HG03442 (cell line): ENCODE data around the gene BBS1.
"Not testable (repeated sequence)": the region's sequence is repeated elsewhere in the genome, so short reads cannot be mapped to it uniquely, and the experiment has no call there.

Experiments
- ATAC-seq: cut with Tn5 transposase; IDR thresholded peaks from one replicate; pipeline ENCODE4 v1.9.1; 2021; ENCODE audit warnings: mild to moderate bottlenecking, moderate library complexity; ENCODE audit not compliant: unreplicated experiment

BBS1 gene

DNA sequence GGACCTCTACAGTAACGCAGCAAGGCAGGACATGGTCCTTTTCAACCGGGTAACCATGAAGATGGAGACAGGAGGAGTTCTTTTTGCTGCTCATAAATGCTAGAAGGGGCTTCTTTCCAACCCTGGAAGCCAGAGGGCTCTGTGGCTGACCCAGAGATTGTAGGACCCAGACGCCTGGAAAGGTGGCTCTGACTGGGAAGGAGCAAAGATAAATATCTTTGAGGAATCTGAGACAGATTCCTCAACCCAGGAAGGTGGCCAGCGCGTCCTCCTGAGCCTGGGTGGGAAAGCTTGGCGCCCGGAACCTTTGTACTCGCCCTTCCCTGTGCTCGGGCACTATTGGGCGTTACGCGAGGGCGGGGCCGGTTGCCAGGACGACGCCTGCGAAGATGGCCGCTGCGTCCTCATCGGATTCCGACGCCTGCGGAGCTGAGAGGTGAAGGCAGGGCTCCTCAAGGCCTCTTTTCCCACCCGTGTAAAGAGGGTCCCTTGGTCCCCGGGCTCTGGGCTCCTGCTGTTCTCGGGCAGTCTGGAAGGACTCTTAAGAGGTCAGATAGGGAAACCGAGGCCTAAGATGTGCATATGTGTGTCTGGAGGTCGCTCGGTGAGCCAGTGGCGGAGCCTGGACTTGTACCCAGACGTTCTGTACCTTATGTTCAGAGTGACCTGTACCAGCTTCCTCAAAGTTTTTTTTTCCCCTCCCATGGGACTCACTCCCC is at the start of gene BBS1:
BBS1 (plus strand) TSS at position 365 of the 719 bp plus-strand sequence; CDS start at position 390, 25 bp downstream.
- peak; percentile 85 for ATAC-seq

DNA sequence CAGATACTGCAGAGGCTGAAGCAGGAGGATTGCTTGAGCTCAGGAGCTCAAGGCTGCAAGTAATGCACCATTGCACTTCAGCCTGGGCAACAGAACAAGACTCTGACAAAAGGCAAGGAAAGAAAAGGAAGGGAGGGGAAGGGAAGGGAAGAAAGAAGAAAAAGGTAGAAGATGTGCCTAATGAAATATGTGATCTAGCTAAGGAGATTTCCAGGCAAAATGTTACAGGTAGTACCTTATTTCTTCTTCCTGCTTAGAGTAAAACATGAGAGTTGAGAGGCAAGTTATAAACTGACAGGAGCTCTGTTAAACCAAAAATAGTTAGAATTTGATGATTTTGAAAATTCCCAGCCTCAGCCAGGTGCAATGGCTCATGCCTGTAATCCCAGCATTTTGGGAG is 48.4 kb upstream of the BBS1 start:
- no peak for ATAC-seq

DNA sequence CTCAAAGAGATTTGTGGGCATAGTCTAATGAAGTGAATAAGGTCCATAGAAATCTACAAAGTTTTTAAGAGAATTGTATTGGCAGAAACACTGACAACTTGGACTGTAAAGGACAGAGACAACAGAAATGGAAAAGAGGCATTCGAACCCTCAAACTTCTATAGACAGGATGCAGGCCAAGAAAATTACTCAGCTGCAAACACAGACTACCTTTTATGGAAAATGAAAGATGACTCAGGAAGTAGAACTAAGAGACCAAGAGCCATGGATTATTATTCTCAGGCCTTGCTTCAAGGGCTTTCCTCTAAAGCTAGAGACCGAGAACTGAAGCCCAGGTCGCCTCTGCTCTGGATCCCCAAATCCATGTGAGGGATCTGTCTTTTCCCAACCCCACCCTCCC is 47.5 kb upstream of the BBS1 start:
- ATAC-seq: no peak

GRCh38 chr11:66464116-66464515 is 46.3 kb upstream of the BBS1 start:
- ATAC-seq: not testable (repeated sequence)

- ATAC-seq: no peak
Measured at GRCh38 chr11:66464916-66465315, 45.5 kb upstream of the BBS1 start.

DNA sequence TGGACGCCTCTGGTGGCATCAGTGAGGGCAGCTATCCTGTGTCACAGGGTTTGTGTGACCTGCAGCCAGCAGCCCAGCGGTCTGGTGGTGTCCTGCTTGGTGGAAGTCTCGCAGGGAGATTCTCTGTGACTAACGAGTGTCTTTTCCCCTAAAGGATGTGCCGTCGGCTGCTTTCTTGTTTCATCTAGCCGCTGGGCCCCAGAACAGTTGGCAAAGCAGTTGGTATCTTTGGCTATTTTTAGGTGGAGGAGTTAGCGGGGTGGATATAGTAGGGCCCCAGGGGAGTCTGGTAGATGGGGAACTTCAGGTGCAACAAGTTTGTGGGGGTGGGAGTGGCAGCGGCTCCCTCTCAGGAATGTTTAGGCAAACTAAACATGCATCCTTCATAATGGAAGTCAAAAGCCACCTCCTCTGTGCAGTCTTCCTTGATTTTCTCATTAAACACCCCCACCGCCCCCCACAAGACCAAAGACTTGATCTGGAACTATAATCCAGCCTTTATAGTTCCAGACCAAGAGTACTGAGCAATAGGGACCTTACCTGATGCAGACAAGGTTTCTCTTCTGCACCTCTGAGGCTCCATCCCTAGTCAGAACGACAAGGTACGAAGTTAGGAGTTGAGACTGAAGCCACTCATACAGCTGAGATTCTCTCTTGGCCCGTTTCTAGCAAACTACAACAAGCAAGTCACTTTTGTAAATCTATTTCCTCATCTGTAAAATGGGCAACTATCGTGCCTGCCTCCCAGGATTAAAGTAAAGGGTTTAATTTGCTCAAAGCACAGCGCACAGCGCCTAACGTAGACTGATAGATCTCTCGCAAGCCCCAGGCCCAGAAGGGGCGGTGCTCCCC is 44.8 kb upstream of the BBS1 start:
- no peak for ATAC-seq

- ATAC-seq: peak; percentile 82
Measured at GRCh38 chr11:66466225-66467033, 44.0 kb upstream of the BBS1 start, which contains the start of gene PELI3. Gene PELI3 (plus strand): TSS chr11:66466905. CDS start chr11:66468129, 1,224 bp downstream.

DNA sequence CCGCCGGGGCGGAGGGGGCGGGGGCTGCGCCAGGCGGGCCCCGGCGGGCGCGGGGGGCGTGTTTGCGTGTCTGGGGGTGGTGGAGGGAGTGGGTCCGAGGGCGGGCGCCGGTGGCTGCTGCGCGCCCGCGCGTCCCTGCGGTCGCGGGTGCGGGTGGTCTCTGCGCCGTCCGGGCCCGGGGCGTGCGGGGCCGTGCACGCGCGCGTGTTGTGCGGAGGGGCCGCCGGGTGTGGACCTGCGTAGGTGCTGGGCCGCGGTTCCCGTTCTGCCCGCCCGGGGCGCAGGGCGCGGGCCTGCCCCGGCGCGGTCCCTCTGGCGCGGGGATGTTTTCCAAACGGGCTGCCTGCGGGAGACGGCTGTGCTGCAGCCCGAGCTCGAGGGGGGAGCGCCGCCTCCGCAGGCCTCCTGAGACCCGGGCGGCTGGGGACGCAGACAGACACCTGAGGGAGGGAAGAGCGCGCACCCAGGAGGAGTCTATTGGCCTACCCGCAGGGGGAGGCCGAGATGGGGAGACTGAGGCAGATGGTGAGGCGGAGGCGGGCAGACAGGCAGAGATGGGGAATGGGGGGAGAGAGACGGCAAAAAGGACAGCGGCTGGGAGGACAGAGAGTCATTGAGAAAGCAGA is 43.3 kb upstream of the BBS1 start:
- no peak for ATAC-seq

- no peak for ATAC-seq
Measured at GRCh38 chr11:66467756-66468155, 42.7 kb upstream of the BBS1 start.

DNA sequence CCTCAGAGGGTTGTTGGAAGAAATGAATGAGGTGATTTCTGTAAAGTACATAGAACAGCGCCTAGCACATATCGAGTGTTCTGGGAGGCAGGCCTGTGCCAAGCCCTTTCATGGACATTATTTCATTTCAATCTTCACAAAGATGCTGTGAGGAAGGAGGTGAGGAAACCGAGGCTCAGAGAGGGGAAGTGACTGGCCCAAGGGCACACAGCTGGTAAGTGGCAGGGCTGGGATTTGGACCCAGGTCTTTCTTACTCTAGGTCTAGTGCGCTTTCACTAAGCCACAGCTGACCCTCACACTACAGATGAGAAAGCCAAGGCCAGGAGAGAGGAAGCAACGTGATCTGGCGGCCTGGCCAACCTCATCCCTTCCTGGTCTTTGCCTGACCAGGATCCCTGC is 41.7 kb upstream of the BBS1 start:
- ATAC-seq: no peak

DNA sequence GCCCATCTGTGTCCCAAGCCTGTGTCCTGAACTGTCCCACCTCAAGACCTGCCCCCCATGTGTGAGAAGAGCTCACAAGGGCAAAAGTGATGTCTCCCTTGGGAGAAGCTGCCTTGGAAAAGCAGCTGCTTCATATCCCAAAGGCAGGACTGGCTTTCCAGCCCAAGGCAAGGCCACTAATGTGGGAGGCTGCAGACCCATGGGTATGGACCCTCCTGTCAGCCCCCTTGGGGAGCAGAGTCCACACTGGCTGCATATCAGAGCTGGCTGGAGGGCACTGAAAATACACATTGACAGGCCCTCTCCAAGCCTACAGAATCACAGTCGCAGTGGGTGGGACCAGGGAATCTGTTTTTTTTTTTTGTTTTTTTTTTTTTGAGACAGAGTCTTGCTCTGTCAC is 41.0 kb upstream of the BBS1 start:
- no peak for ATAC-seq

DNA sequence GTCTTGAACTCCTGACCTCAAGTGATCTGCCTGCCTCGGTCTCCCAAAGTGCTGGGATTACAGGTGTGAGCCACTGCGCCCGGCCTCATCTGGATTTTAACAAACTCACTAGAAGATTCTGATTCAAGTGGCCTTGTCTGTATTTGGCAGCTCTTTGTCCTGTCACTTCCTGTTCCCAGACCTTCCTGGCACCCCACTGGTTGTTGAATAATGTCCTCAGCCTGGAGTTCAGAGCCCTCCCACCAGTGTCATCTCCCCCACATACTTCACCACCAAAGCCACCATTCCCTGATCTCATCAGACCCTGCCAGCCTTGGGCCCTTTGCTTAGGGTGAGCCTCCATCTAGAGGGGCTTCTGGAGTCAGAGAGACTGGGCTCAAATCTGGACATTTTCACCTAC is 40.4 kb upstream of the BBS1 start:
- no peak for ATAC-seq

DNA sequence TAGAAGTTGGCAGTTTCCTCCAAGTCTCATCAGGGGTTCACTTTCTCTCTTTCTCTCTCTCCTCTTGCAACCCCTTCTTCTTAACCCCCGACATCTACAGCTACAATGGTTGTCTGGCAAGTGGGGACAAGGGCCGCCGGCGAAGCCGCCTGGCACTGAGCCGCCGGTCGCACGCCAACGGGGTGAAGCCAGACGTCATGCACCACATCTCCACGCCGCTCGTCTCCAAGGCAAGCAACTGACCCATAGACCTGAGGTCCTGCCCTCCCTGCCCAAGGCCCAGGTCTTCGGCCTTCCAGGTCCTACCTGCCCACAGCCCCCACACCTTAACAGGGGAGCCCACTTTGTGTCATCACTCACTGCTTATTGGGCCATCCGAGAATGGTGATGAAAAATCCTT is 39.3 kb upstream of the BBS1 start:
- no peak for ATAC-seq

DNA sequence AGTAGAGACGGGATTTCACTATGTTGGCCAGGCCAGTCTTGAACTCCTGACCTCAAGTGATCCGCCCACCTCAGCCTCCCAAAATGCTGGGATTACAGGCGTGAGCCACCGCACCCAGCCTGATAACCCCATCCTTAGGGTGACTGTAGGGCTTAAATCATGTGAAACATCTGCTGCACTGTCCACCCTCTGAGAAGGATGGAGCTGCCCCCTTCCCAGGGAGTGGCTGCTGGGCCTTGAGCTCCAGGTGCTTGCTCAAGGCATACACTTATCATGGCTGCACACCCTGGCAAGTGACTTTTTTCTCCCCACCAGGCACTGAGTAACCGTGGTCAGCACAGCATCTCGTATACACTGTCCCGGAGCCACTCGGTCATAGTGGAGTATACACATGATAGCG is 38.4 kb upstream of the BBS1 start:
- ATAC-seq: no peak

DNA sequence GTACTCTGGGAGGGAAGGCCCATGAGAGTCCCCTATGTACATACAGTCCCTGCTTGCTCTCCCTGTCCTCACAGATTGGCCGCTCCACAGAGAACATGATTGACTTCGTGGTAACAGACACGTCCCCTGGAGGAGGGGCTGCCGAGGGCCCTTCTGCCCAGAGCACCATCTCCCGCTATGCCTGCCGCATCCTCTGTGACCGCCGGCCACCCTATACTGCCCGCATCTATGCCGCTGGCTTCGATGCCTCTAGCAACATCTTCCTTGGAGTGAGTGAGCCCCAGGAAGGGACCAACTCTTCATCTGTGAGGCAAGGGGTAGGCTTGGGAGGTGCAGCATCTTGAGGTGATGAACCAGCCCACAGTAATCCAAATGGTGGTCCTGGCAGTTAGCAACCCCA is 37.3 kb upstream of the BBS1 start:
- no peak for ATAC-seq

DNA sequence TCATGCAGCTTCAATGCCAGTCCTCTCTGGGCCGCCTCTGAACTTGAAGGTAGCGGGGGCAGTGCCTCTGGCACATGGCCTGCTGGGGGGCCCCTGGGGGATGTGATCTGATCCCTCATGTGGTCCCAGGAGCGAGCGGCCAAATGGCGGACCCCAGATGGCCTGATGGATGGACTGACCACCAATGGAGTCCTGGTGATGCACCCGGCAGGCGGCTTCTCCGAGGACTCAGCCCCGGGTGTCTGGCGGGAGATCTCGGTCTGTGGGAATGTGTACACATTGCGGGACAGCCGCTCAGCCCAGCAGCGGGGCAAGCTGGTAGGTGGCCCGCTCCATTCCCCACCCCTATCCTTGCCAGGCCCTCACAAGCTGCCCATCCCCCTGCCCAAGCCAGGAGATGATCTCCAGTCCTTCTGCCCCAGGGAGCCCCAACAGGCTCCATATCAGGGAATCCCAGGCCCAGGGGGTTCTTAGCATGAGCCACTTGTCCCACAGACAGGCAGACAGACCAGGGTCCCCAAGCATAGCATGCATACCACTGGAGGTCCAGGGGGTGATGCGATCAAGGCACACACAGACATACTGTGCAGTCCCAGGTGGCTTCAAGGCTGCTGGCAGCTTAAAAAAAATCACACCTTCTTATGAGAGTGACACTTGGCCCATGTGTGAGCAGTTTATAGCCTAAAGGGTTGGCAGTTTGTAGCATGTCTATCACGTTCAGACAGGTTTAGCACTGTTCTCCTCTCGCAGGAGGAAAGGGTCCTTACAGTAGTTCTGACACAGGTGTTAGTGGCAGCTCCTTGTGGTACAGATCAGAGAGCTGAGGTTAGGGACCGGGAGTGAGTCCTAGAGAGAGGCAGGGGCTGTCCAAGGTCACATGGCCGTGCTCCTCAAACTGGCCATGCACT is 36.6 kb upstream of the BBS1 start:
- no peak for ATAC-seq

GRCh38 chr11:66475349-66476172 is 34.9 kb upstream of the BBS1 start:
- ATAC-seq: no peak

DNA sequence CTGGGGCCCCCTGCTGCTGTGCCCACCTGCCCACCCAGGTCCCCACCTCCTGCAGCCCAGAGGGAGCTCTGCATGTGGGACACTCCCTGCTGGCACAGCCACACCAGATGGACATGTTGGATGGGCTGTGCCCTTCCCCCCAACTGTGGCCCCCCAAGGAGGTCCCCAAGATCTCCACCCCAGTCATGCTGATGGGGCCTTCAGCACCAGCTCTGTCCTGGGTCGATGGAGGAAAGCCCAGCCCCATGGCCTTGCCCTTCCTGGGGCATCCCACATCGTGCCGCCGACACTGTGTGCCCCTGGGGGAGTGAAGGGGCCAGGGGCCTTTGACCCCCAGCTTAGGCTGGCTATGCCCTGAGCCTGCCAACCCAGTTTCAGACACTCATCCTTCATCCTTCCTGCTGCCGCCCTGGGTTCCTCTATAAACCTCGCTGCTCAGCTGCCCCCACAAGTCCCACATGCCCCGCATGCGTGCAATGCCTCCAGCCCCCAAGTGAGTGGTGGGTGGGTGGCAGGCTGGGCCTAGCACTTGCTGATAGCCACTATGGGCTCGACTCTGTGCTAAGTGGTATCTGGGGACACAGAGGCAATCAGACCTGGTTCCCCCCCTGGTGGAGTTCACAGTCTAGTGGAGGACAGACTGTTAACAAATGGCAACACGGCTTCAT is 34.1 kb upstream of the BBS1 start:
- ATAC-seq: no peak
